ENCODE results near the gene C18orf32.
"Not testable (repeated sequence)": the region's sequence is repeated elsewhere in the genome, so short reads cannot be mapped to it uniquely, and the experiment has no call there.

C18orf32 gene

DNA sequence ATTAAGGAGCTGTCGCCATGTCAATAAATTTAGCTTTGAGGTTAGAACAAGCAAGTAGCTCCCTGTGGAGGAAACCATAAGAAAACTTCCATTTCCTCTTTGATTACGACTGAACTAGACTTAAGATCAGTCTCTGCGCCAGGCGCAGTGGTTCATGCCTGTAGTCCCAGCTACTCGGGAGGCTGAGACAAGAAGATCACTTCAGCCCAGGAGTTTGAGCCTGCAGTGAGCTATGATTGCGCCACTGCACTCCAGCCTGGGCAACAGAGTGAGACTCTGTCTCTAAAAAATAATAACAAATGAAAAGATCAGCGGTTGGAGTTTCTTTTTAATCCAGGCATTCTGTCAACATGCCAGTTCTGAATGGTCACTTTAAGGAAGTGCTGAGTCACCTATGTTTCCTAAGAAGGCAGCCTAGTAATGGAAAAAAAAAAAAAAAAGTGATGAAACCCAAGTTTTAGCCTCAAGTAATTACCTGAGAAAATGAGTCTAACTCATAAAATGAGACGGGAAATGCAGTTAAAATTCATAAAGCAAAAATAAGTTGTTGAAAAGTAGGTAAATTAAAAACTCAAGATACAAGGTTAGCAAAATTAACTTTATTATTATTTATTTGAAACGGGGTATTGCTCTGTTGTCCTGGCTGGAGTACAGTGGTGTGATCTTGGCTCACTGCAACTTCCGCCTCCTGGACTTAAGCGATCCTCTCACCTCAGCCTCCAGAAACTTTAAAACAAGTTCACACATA is 10.2 kb downstream of the C18orf32 start:
- POLR2A ChIA-PET: interaction anchor here (0.9 to 1.4 kb wide), 2 partner anchors 10 to 12 kb away, joined by 3 to 4 read pairs; partner anchors contain the start of gene C18orf32
- no peak for TF ChIP-seq FOXA1 (IDR thresholded peaks at IDR 0.05)
- TF ChIP-seq NFRKB (IDR thresholded peaks at IDR 0.05): no peak
- no peak for TF ChIP-seq L3MBTL2 (conservative IDR thresholded peaks at IDR 0.05)
- TF ChIP-seq SP1 (IDR thresholded peaks at IDR 0.05): no peak
- no peak for TF ChIP-seq CTBP1 (IDR thresholded peaks at IDR 0.05; ENCODE audit: borderline replicate concordance)
- TF ChIP-seq BHLHE40 (IDR thresholded peaks at IDR 0.05; ENCODE audit: borderline replicate concordance): no peak
- TF ChIP-seq ARNT (IDR thresholded peaks at IDR 0.05): no peak
- TF ChIP-seq HDGF (IDR thresholded peaks at IDR 0.05; ENCODE audit: borderline replicate concordance): no peak
- no peak for TF ChIP-seq ELF4 (IDR thresholded peaks at IDR 0.05)
- TF ChIP-seq FOXK2 (IDR thresholded peaks at IDR 0.05): no peak
- no peak for TF ChIP-seq SUZ12 (IDR thresholded peaks at IDR 0.05)
- no peak for TF ChIP-seq TARDBP (IDR thresholded peaks at IDR 0.05)
- TF ChIP-seq, protein P1, sequence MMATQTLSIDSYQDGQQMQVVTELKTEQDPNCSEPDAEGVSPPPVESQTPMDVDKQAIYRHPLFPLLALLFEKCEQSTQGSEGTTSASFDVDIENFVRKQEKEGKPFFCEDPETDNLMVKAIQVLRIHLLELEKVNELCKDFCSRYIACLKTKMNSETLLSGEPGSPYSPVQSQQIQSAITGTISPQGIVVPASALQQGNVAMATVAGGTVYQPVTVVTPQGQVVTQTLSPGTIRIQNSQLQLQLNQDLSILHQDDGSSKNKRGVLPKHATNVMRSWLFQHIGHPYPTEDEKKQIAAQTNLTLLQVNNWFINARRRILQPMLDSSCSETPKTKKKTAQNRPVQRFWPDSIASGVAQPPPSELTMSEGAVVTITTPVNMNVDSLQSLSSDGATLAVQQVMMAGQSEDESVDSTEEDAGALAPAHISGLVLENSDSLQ (IDR thresholded peaks at IDR 0.05): no peak
- no peak for TF ChIP-seq FOXM1 (IDR thresholded peaks at IDR 0.05; ENCODE audit: borderline replicate concordance)
- no peak for TF ChIP-seq LEF1 (IDR thresholded peaks at IDR 0.05; ENCODE audit: borderline replicate concordance)
- TF ChIP-seq ZNF384 (IDR thresholded peaks at IDR 0.05): no peak
- CTCF ChIA-PET: interaction anchor here (1.1 kb wide), 1 partner anchor 382 kb away, joined by 5 read pairs; no protein-coding TSS in a partner anchor
- DNase-seq (ENCODE audit: extremely low spot score): no peak

DNA sequence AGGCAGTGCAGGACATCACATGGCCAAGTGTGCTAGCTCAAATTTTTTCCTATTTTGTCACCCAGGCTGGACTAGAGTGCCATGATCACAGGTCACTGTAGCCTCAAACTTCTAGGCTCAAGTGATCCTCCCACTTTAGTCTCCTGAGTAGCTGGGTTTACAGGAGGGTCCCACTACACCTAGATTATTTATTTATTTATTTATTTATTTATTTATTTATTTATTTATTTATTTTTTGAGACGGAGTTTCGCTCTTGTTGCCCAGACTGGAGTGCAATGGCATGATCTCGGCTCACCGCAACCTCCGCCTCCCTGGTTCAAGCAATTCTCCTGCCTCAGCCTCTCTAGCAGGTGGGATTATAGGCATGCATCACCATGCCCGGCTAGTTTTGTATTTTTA is 12.1 kb downstream of the C18orf32 start:
- POLR2A ChIA-PET: interaction anchor here (1.0 kb wide), 1 partner anchor 12 kb away, joined by 3 read pairs; the partner anchor contains the start of gene C18orf32
- not testable (repeated sequence) for DNase-seq (ENCODE audit: extremely low spot score)
- CTCF ChIA-PET: interaction anchor here (0.7 kb wide), 1 partner anchor 383 kb away, joined by 4 read pairs; no protein-coding TSS in a partner anchor

DNA sequence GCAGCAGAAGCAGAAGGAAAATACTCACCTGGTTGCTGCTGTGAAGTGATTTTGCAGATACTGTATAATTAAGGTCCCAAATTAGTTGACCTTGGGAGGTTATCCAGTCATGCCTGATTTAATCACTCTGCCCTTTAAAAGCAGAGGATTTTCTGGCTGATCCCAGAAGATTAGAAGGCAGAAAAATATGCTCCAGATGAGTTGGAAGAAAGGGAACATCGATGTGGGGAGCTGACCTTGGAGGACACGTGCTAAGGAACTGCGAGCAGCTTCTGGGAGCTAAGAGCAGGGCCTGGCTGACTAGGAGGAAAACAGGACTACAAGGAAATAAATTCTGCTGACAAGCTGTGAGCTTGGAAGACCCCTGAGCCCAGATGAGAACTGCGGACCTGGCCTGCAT is 13.3 kb downstream of the C18orf32 start:
- DNase-seq (ENCODE audit: extremely low spot score): no peak
- TF ChIP-seq TARDBP (IDR thresholded peaks at IDR 0.05): no peak
- no peak for TF ChIP-seq ARNT (IDR thresholded peaks at IDR 0.05)
- TF ChIP-seq CTBP1 (IDR thresholded peaks at IDR 0.05; ENCODE audit: borderline replicate concordance): no peak
- no peak for TF ChIP-seq FOXA1 (IDR thresholded peaks at IDR 0.05)
- no peak for TF ChIP-seq SUZ12 (IDR thresholded peaks at IDR 0.05)
- no peak for TF ChIP-seq ELF4 (IDR thresholded peaks at IDR 0.05)
- TF ChIP-seq HDGF (IDR thresholded peaks at IDR 0.05; ENCODE audit: borderline replicate concordance): no peak
- TF ChIP-seq, protein P1 (IDR thresholded peaks at IDR 0.05): no peak
- ChIA-PET POLR2A (interaction anchor here (1.0 kb wide), 1 partner anchor 13 kb away, joined by 3 read pairs; the partner anchor contains the start of gene C18orf32), CTCF (no interaction called here)

DNA sequence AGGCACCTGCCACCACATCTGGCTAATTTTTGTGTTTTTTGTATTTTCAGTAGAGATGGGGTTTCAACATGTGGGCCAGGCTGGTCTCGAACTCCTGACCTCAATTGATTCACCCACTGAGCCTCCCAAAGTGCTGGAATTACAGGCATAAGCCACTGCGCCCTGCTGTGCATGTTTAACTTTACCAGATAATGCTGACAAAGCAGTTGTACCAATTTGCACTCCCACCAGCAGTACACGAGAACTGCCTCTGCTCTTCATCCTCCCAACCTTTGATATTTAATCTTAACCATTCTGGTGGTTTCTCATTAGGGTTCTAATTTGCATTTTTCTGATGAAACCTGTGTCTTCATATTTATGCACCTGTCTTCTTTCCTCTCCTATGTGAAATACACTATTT is 14.6 kb downstream of the C18orf32 start:
- POLR2A ChIA-PET: no interaction called here
- no peak for DNase-seq (ENCODE audit: extremely low spot score)
- CTCF ChIA-PET: no interaction called here
- TF ChIP-seq HDGF (IDR thresholded peaks at IDR 0.05; ENCODE audit: borderline replicate concordance) (no peak), L3MBTL2 (conservative IDR thresholded peaks at IDR 0.05) (no peak), NFRKB (IDR thresholded peaks at IDR 0.05) (no peak), ELF4 (IDR thresholded peaks at IDR 0.05) (no peak), BHLHE40 (IDR thresholded peaks at IDR 0.05; ENCODE audit: borderline replicate concordance) (no peak), FOXA1 (IDR thresholded peaks at IDR 0.05) (no peak), LEF1 (IDR thresholded peaks at IDR 0.05; ENCODE audit: borderline replicate concordance) (no peak), CTBP1 (IDR thresholded peaks at IDR 0.05; ENCODE audit: borderline replicate concordance) (no peak), FOXK2 (IDR thresholded peaks at IDR 0.05) (no peak), SP1 (IDR thresholded peaks at IDR 0.05) (no peak), TARDBP (IDR thresholded peaks at IDR 0.05) (no peak), SUZ12 (IDR thresholded peaks at IDR 0.05) (no peak), ZNF384 (IDR thresholded peaks at IDR 0.05) (no peak), ARNT (IDR thresholded peaks at IDR 0.05) (no peak), FOXM1 (IDR thresholded peaks at IDR 0.05; ENCODE audit: borderline replicate concordance) (no peak)

- TF ChIP-seq CTBP1 (IDR thresholded peaks at IDR 0.05; ENCODE audit: borderline replicate concordance) (no peak), TARDBP (IDR thresholded peaks at IDR 0.05) (no peak), FOXM1 (IDR thresholded peaks at IDR 0.05; ENCODE audit: borderline replicate concordance) (no peak), SUZ12 (IDR thresholded peaks at IDR 0.05) (no peak), ELF4 (IDR thresholded peaks at IDR 0.05) (no peak), L3MBTL2 (conservative IDR thresholded peaks at IDR 0.05) (no peak), ARNT (IDR thresholded peaks at IDR 0.05) (no peak), NFRKB (IDR thresholded peaks at IDR 0.05) (no peak), HDGF (IDR thresholded peaks at IDR 0.05; ENCODE audit: borderline replicate concordance) (no peak), FOXA1 (IDR thresholded peaks at IDR 0.05) (no peak), SP1 (IDR thresholded peaks at IDR 0.05) (no peak), ZNF384 (IDR thresholded peaks at IDR 0.05) (no peak), FOXK2 (IDR thresholded peaks at IDR 0.05) (no peak), LEF1 (IDR thresholded peaks at IDR 0.05; ENCODE audit: borderline replicate concordance) (no peak), BHLHE40 (IDR thresholded peaks at IDR 0.05; ENCODE audit: borderline replicate concordance) (no peak)
- TF ChIP-seq, protein P1 (IDR thresholded peaks at IDR 0.05): no peak
- DNase-seq (ENCODE audit: extremely low spot score): no peak
- POLR2A ChIA-PET: no interaction called here
- CTCF ChIA-PET: no interaction called here
Measured at GRCh38 chr18:49471532-49471931, 15.5 kb downstream of the C18orf32 start.

- DNase-seq (ENCODE audit: extremely low spot score): no peak
- ChIA-PET CTCF (no interaction called here), POLR2A (interaction anchor here (3.3 kb wide), 1 partner anchor 19 kb away, joined by 10 read pairs; the partner anchor contains the start of gene C18orf32)
- no peak for TF ChIP-seq FOXK2 (IDR thresholded peaks at IDR 0.05)
- TF ChIP-seq L3MBTL2 (conservative IDR thresholded peaks at IDR 0.05): no peak
- no peak for TF ChIP-seq CTBP1 (IDR thresholded peaks at IDR 0.05; ENCODE audit: borderline replicate concordance)
- TF ChIP-seq, protein P1 (IDR thresholded peaks at IDR 0.05): no peak
- no peak for TF ChIP-seq SUZ12 (IDR thresholded peaks at IDR 0.05)
- no peak for TF ChIP-seq SP1 (IDR thresholded peaks at IDR 0.05)
- no peak for TF ChIP-seq HDGF (IDR thresholded peaks at IDR 0.05; ENCODE audit: borderline replicate concordance)
- no peak for TF ChIP-seq FOXM1 (IDR thresholded peaks at IDR 0.05; ENCODE audit: borderline replicate concordance)
Measured at GRCh38 chr18:49467599-49467998, 19.4 kb downstream of the C18orf32 start.
